SIG-M5 treated with dmso at 0.1 percent for 504 hours (cell line): ENCODE data around the gene CHD5.
"Not testable (repeated sequence)": the region's sequence is repeated elsewhere in the genome, so short reads cannot be mapped to it uniquely, and the experiment has no call there.

Experiments used
- DNase-seq: peaks from one replicate; lab custom pipeline; 2025; ENCODE audit not compliant: unreplicated experiment; lab: John Stamatoyannopoulos, UW

CHD5 gene

GRCh38 chr1:6087377-6087772 lies 92.7 kb downstream of the CHD5 start:
- DNase-seq: no peak

DNA sequence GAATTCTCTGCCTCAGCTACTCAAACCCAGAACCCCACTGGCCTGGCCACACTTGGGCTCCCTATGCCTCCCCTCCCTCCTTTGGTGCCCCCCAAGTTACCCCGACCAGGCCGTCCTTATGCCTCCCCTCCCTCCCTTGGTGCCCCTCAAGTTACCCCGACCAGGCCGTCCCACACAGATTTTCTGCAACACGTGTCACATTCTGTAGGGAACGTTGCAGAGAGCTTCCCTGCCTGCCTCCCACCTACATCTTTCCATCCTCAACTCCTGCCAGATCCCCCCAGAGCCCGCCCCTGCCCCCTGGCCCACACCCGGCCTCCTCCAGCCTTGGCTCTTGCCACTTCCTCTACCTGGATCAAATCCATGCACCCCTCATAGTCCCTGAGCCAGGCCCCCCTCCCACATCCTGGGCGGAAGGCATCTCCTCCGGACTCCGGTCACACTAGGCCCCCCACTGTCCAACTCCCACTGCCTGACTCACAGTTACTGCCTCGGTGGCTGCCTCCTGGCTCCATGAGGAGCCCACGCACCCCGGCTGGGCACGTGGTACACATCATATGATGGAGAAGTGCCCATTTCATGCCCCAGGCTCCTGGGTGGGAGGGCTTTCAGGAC lies 93.3 kb downstream of the CHD5 start:
- no peak for DNase-seq

DNA sequence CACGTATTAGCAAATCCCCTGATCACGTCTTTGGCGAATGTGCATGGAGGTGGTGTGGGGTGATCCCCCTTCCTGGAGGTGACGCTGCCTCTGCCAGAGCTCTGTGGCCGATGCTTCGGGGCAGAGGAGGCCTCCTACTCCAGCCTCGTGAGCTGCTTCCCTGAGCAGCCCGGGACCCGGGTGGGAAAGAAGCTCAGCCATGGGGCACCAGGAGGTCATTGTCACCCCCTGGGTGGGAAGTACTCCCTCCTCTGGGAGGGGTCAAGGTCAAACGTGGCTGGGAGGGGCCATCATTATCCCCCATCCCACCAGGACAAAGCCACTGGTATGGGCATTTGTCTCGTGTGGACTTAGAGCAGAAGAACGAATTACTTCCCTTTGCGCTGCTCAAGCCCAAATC lies 93.8 kb downstream of the CHD5 start:
- DNase-seq: no peak

- no peak for DNase-seq
Measured at GRCh38 chr1:6085666-6086065, 94.5 kb downstream of the CHD5 start.

DNA sequence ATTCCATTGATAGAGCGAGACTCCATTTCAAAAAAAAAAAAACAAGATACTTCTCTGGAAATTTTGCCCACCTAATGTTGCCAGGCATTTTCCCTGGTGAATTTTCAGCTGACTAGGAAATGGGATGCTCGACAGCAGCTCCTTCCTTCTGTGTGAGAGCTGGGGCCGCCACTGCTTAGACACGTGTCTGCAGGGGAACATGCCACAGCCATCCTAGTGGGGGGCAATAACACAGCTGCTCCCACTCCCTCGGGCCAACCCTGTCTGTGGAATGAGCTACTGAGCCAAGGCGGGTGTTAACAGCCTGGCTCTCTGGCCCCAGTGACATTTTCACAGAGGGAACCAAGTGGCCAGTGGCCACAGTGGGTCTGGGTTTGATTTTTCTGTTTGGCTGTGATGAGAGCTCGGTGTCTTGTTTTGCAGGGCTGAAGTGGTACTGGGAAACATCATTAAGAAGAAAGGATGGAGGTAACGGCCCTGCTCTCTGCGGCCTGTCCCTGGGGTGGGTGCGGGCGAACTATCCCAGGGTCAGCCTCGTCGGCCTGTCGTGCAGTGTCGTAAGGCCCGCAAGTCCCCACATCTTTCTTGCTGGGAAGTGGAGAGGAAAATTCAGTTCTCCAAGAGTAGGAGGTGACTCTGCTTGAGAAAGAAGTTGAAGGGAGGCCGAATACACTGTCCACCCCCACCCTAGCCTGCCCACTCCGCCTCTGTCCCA lies 95.2 kb downstream of the CHD5 start:
- DNase-seq: no peak

DNA sequence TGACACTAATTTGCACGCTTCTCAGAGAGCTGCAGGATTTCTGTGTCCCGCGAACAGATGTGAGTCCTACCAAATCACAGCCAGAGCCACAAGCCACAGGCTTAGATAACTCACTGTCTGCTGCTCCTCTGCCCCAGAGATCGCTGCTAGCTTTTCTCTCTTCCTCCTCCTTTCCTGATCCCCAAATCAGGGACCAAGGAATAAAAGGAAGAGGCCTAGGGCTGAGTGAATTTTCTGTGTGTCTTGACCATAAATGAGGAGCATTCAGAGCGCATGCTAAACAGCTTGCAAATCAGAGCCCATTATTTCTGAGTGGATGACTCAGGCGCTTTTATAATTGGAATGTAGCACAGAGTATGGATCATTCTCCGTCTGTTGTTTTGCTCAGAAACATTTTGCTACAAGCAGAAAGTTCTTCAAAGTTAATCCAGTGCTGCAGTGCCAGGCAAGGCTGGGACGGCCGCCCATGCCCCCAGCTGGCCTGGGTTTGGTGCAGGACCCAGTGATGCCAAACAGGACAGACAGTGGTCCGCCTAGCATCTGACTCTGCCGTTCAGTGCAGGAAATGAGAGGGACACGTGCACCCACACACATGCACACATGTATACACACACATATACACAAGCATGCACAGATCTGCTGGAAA lies 96.2 kb downstream of the CHD5 start:
- no peak for DNase-seq

- DNase-seq: no peak
Measured at GRCh38 chr1:6083385-6083784, 96.7 kb downstream of the CHD5 start.

GRCh38 chr1:6082430-6082971 lies 97.6 kb downstream of the CHD5 start:
- DNase-seq: no peak

GRCh38 chr1:6081901-6082300 lies 98.2 kb downstream of the CHD5 start:
- DNase-seq: no peak

DNA sequence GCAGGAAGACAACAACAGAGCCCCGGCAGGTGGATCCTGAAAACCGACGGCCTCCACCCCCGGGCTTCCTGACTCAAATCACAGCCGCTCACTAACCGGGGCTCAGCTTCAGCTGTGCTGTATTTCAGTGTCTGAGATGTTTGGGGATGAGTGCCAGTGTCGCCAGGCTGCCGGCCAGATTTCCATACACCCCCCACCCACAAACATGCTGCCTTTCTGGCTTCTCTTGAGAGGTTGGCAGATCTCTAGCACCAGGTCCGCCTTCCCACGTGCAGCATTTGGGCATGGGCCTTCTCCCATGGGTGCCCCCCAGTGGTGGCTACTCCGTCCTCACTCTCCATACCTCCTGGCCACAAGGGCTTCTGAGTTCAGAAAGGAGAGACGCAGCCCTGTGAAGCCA lies 99.7 kb downstream of the CHD5 start:
- DNase-seq: no peak

DNA sequence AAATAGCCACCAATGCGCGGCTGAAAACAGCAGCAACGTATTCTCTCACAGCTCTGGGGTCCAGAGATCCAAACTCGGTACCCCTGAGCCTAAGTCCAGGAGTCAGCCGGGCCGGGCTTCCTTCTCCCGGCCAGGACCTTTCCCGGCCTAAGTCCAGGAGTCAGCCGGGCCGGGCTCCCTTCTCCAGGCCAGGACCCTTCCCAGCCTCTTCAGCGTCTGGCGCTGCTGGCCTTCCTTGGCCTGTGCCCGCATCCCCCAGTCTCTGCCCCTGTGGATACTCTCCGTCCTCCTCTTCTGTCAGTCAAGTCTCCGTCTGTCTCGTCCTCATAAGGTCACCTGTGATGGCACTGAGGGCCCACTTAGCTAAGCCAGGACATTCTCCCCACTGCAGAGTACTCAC lies 102.2 kb downstream of the CHD5 start:
- DNase-seq: no peak

- no peak for DNase-seq
Measured at GRCh38 chr1:6077506-6077905, 102.6 kb downstream of the CHD5 start.

DNA sequence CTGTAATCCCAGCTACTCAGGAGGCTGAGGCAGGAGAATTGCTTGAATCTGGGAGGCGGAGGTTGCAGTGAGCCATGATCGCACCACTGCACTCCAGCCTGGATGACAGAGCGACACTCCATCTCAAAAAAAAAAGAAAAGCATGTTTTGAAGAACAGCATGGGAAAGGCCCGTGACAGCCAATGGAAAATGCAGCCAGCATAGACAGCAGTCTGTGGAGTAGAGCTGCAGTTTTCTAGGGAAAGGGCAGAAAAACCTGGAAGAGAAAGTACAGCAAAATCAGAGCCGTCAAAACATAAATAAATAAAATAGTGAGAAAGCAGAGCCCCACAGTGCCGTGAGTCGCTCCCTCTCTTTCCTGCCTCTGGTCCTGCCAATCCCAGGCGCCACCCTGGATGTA lies 103.1 kb downstream of the CHD5 start:
- DNase-seq: not testable (repeated sequence)

DNA sequence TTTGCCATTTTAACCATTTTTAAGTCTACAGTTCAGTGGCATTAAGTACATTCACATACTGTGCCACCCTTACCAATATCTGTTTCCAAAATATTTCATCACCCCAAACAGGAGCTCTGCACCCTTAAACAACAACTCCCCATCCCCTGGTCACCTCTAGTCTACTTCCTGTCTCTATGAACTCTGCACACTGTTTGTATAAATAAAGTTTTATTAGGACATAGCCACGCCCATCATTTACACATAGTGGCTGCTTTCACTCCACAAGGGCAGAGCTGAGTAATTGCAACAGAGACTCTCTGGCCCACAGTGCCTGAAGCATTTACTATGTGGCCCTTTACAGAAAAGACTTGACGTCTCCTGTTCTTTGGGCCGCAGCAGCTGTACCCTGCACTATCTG lies 104.4 kb downstream of the CHD5 start:
- peak; percentile 21 for DNase-seq

- no peak for DNase-seq
Measured at GRCh38 chr1:6074192-6074901, 105.8 kb downstream of the CHD5 start.

- DNase-seq: no peak
Measured at GRCh38 chr1:6073480-6074053, 106.6 kb downstream of the CHD5 start.

GRCh38 chr1:6072774-6073479 lies 107.2 kb downstream of the CHD5 start:
- no peak for DNase-seq

DNA sequence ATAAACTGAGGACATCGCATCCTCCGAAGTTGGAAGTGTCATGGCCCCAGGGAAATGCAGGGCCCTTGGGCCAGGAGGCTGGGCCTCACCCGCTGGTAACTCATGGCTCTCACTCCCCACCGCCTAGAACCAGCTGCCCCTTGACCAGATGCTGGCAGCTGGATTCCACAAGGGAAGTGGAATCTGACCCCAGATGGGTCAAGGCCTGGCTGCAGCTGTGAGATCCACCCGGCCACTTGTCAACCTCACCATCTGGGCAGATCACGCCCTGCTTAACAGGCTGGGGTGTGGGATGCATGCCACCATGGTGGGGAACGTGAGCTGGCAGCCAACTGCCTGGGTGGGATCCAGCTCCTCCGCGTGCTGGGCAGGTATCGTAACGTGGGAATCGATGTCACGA lies 108.9 kb downstream of the CHD5 start:
- DNase-seq: no peak

- DNase-seq: no peak
Measured at GRCh38 chr1:6070450-6070974, 109.6 kb downstream of the CHD5 start.

DNA sequence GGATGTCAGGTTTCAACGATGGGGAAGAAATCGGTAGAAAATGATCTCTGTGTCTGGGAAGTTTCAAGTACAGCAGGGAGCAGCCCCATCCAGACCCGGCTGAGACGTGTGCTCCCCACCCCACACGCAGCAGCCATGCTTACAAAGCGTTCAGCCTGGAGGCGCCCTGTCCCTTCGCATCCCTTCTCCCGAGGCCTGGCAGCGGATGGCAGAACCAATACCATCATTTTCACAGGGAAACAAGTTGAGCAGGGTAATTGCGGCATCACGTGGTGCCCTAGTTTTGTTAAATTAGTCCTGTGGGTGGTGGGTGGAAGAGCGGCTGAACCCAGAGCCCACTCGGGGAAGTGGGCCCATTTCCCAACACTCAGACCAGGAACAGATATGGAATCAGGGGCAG lies 110.5 kb downstream of the CHD5 start:
- no peak for DNase-seq
